GM19239 (cell line): Measurements from ENCODE around the gene DCAF17.

Experiments
- DNase-seq: peaks from one replicate; pipeline ENCODE4 v3.0.0; 2011; ENCODE audit warnings: low spot score; ENCODE audit not compliant: insufficient read length
- FAIRE-seq: peaks from 2 replicates; lab custom pipeline; 2011; peaks lifted over from hg19 to GRCh38; lab: Jason Lieb, UNC

DCAF17 gene

DNA sequence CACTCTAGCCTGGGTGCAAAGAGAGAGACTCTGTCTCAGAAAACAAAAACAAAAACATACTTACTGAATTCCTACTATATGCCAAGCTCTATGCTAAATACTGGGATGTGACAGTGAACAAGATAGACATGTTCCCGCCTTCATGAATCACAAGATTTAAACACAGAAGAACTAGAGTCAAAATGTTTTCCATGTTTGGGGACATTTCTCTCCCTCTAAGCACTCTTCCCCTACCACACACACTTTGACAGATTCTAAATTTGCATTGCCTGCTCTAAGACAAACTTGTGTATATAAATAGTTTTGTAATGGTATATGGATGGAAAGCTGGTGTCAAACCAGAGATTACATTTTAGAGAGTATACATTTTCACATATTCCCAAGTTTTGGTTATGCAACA, 99.3 kb downstream of the DCAF17 start:
- no peak for DNase-seq
- no peak for FAIRE-seq
